Parathyroid adenoma (tissue), 2 donors: ENCODE measurements around the gene IFNB1.

Experiments used
- H2AFZ ChIP-seq: fragments of 300-600 bp; sonication (generic); one replicate; pipeline ENCODE4 v1.7.0; 2017; ENCODE audit warnings: antibody characterized with exemption, mild to moderate bottlenecking
- H3K27ac ChIP-seq: fragments of 300-600 bp; sonication (generic); one replicate; pipeline ENCODE4 v1.7.0; 2017
- H3K27me3 ChIP-seq: fragments of 300-600 bp; sonication (generic); one replicate; pipeline ENCODE4 v1.7.0; 2017; ENCODE audit warnings: low read length; ENCODE audit not compliant: control insufficient read depth, insufficient read depth
- H3K36me3 ChIP-seq: fragments of 300-600 bp; sonication (generic); one replicate; pipeline ENCODE4 v1.7.0; 2017; ENCODE audit warnings: low read length; ENCODE audit not compliant: control insufficient read depth, insufficient read depth
- H3K4me1 ChIP-seq: fragments of 300-600 bp; sonication (generic); one replicate; pipeline ENCODE4 v1.7.0; 2017; ENCODE audit warnings: control low read depth
- H3K4me2 ChIP-seq: fragments of 300-600 bp; sonication (generic); one replicate; pipeline ENCODE4 v1.7.0; 2017; ENCODE audit warnings: low read length
- H3K4me3 ChIP-seq: fragments of 300-600 bp; sonication (generic); one replicate; pipeline ENCODE4 v1.7.0; 2017; ENCODE audit warnings: low read depth, low read length
- H3K79me2 ChIP-seq: fragments of 300-600 bp; sonication (generic); one replicate; pipeline ENCODE4 v1.7.0; 2017; ENCODE audit warnings: control low read depth
- H3K9ac ChIP-seq: fragments of 300-600 bp; sonication (generic); one replicate; pipeline ENCODE4 v1.7.0; 2017; ENCODE audit warnings: mild to moderate bottlenecking
- H3K9me3 ChIP-seq: fragments of 300-600 bp; sonication (generic); one replicate; pipeline ENCODE4 v1.7.0; 2017; ENCODE audit warnings: low read length; ENCODE audit not compliant: control insufficient read depth
- TF ChIP-seq, protein P1 (sequence below): fragments of 300-600 bp; sonication (generic); IDR thresholded peaks from one replicate; pipeline ENCODE4 v1.7.0; 2017; ENCODE audit warnings: antibody characterized with exemption, mild to moderate bottlenecking
- donor health status: primary hyperparathyroidism.

The IFNB1 gene

DNA sequence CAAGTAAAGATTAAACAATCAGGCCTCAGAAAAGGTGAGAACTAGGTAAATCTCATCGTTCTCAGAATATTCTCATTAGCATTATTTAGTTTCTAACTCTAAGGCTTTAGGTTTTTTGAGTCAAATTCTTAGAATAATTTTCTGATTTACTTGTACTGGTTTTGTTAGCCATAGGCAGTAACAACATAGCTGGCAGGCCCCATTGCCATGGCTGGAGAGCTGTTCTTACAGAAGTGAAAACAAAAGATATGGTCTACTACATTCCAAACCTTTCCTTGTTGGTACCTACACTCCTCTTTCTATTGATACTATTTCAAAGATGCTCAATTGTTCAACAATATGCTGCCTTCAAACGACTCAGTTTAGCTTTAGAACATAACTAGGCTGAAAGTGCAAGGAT, 36.6 kb upstream of the IFNB1 start:
- TF ChIP-seq, protein P1, sequence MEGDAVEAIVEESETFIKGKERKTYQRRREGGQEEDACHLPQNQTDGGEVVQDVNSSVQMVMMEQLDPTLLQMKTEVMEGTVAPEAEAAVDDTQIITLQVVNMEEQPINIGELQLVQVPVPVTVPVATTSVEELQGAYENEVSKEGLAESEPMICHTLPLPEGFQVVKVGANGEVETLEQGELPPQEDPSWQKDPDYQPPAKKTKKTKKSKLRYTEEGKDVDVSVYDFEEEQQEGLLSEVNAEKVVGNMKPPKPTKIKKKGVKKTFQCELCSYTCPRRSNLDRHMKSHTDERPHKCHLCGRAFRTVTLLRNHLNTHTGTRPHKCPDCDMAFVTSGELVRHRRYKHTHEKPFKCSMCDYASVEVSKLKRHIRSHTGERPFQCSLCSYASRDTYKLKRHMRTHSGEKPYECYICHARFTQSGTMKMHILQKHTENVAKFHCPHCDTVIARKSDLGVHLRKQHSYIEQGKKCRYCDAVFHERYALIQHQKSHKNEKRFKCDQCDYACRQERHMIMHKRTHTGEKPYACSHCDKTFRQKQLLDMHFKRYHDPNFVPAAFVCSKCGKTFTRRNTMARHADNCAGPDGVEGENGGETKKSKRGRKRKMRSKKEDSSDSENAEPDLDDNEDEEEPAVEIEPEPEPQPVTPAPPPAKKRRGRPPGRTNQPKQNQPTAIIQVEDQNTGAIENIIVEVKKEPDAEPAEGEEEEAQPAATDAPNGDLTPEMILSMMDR, result no peak

DNA sequence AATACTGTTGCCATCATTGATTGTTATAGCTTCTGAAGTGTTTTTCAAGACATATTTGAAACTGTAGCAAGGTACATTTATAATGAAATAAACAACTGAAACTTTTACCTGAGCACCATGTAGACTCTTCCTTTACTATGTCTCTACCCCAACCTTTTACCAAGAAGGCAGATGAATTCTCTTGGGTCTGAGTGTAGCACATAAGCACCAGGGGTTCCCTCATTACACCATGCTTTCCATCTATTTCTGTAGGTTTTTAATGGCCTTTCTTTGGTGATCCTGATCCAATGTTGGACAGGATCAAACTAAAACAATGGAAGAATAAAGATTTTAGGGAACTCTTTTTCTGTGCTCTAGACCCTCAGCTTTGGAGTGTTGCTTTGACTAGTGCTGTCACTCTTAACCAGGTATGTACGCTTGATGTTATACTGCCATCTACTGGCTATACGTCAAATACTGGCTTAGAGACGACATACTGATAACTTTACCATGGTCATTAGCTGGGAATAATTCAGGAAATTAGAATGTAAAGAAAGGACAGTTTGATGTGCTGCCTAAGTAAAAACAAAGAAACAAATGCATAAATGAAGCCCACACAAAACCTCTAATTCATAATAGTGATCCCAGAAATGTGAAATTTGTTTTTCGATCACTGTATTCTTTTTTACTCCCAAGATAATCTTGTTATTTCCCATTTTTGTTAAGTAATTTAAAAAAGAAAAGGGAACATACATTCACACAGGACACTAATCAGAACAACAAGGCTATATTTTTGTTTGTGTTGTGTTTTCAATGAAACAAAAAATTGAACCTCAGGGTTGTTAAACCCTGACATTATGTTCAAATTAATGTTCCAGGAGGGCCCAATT, 33.2 kb upstream of the IFNB1 start:
- no peaks in the 10 kb centered on the region for H3K27me3 ChIP-seq
- no peak overlapping the region for H3K4me2 ChIP-seq
- H3K4me3 ChIP-seq, result no peak overlapping the region
- H2AFZ ChIP-seq, result no peak overlapping the region
- no peaks in the 10 kb centered on the region for H3K36me3 ChIP-seq
- no peaks in the 10 kb centered on the region for H3K4me1 ChIP-seq
- H3K9ac ChIP-seq, result no peak overlapping the region
- TF ChIP-seq, protein P1, result peak; percentile 64
- H3K27ac ChIP-seq, result no peak overlapping the region
- H3K9me3 ChIP-seq, result no peaks in the 10 kb centered on the region
- no peaks in the 10 kb centered on the region for H3K79me2 ChIP-seq

More for the DNA sequence above, 36.6 kb upstream of the IFNB1 start:
- no peak overlapping the region for H2AFZ ChIP-seq
- no peaks in the 10 kb centered on the region for H3K36me3 ChIP-seq
- no peak overlapping the region for H3K4me3 ChIP-seq
- H3K9ac ChIP-seq, result no peak overlapping the region
- H3K4me2 ChIP-seq, result no peak overlapping the region
- H3K27ac ChIP-seq, result no peak overlapping the region
- no peaks in the 10 kb centered on the region for H3K79me2 ChIP-seq
- H3K4me1 ChIP-seq, result no peaks in the 10 kb centered on the region
- no peaks in the 10 kb centered on the region for H3K9me3 ChIP-seq
- no peaks in the 10 kb centered on the region for H3K27me3 ChIP-seq

DNA sequence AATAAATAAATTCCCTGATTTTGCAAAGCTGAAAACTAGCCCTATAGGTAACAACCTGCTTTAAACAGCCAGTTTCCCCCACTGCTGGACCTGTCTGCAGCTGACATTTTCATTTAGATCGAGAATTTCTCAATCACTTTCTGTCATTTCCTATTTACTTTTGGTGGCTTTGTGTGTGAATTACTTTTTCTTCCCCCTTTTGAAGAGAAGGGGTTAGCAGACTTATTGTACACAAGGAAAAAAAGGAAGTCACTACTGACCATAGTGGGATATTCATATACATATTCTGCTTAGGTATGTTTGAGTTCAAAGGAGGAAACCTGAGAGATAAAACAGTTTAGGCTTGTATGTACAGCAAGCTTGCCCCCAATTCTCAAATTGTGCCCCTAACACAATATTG, 27.0 kb upstream of the IFNB1 start:
- Histone ChIP-seq H3K4me1 (no peaks in the 10 kb centered on the region), H3K4me2 (no peak overlapping the region), H3K9me3 (no peaks in the 10 kb centered on the region), H3K36me3 (no peaks in the 10 kb centered on the region), H2AFZ (no peak overlapping the region), H3K4me3 (no peak overlapping the region), H3K27me3 (no peaks in the 10 kb centered on the region), H3K27ac (no peak overlapping the region), H3K79me2 (no peaks in the 10 kb centered on the region), H3K9ac (no peak overlapping the region)
- TF ChIP-seq, protein P1, result no peak

DNA sequence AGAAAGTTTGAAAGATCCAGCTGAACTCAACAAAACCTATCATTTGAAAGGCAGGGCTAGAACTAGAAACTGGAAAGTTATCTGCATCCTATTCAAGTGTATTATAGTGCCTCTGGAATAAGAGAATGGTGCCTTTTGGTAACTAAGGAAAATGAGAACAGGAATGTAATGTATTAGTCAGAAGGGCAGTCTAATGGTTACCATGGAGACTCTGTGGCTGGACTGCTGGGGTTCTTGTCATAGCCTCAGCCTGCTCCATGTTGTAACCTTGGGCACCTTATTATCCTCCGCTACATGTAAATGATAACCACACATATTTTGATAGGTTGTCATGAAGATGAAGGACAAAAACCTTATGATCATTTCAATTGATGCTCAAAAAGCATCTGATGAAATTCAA, 24.6 kb upstream of the IFNB1 start:
- Histone ChIP-seq H2AFZ (no peak overlapping the region), H3K4me3 (no peak overlapping the region), H3K36me3 (no peaks in the 10 kb centered on the region), H3K4me1 (no peaks in the 10 kb centered on the region), H3K27ac (no peak overlapping the region), H3K9me3 (no peaks in the 10 kb centered on the region), H3K27me3 (no peaks in the 10 kb centered on the region), H3K9ac (no peak overlapping the region), H3K79me2 (no peaks in the 10 kb centered on the region), H3K4me2 (no peak overlapping the region)
- TF ChIP-seq, protein P1, result no peak

DNA sequence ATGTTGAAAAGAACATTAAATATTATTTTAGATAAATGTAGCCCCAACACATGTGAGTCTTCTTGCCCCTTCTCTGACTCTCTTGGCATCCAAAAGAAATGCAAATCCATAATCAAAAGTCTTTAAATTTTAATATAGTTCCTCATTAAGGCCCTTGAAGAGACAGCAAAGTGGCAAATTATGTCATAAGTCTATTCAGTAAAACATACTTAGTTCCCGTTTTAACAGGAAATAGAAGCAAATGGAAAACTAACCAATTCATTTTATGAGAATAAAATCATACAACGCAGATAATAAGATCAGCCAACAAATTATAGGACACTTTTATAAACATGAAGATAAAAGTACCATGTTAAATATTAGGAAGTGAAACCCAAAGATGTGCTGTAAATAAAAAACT, 20.1 kb upstream of the IFNB1 start:
- no peak overlapping the region for H2AFZ ChIP-seq
- no peaks in the 10 kb centered on the region for H3K79me2 ChIP-seq
- H3K27ac ChIP-seq, result no peak overlapping the region
- H3K4me2 ChIP-seq, result no peak overlapping the region
- H3K9me3 ChIP-seq, result no peaks in the 10 kb centered on the region
- no peaks in the 10 kb centered on the region for H3K36me3 ChIP-seq
- no peaks in the 10 kb centered on the region for H3K27me3 ChIP-seq
- TF ChIP-seq, protein P1, result no peak
- H3K9ac ChIP-seq, result no peak overlapping the region
- no peaks in the 10 kb centered on the region for H3K4me1 ChIP-seq
- no peak overlapping the region for H3K4me3 ChIP-seq
